OCI-LY3 (cell line): ENCODE measurements around the gene KLHL29.

Experiments
- CTCF ChIP-seq: fragments of 200-600, 300-600 bp; sonication (generic); IDR thresholded peaks from 2 replicates; pipeline ENCODE4 v1.5.1; 2014; ENCODE audit warnings: antibody characterized with exemption, low read length, low read depth
- EZH2phosphoT487 ChIP-seq: fragments of 200-600 bp; shearing (Covaris generic); IDR thresholded peaks from 2 replicates; pipeline ENCODE4 v1.6.1; 2018; ENCODE audit warnings: antibody characterized with exemption, mixed run types, low read depth

GRCh38 chr2:23468474-23469141 lies 83.6 kb downstream of the KLHL29 start:
- TF ChIP-seq CTCF (no peak), EZH2phosphoT487 (no peak)
